Measurements from ENCODE around the gene PROB1. TPM values are rescaled to one million over a fixed set of nuclear protein-coding genes. Genes with fewer than 3 reads are reported as not detected.
"Not testable (repeated sequence)": the region's sequence is repeated elsewhere in the genome, so short reads cannot be mapped to it uniquely, and the experiment has no call there.

Gene PROB1
- total RNA-seq (2021; ENCODE audit: unreplicated experiment) = 2.3 TPM
- polyA plus RNA-seq (2012; ENCODE audit: insufficient read length) = 3.8 TPM
- Bru-seq, nascent RNA = percentile 47 among the genes with signal in this experiment
- percentile 58 among the genes with signal in this experiment for BruChase-seq, experiment 1, labeled RNA remaining after a 2-hour chase
- percentile 53 among the genes with signal in this experiment for BruChase-seq, experiment 2, labeled RNA remaining after a 6-hour chase
- long read RNA-seq, full-length matches to known transcripts = 8 of 8 reads
- long read RNA-seq, partial matches to known transcripts = 0 of 8 reads
- long read RNA-seq, other reads (novel, unspliced or antisense) = 0 of 8 reads

DNA sequence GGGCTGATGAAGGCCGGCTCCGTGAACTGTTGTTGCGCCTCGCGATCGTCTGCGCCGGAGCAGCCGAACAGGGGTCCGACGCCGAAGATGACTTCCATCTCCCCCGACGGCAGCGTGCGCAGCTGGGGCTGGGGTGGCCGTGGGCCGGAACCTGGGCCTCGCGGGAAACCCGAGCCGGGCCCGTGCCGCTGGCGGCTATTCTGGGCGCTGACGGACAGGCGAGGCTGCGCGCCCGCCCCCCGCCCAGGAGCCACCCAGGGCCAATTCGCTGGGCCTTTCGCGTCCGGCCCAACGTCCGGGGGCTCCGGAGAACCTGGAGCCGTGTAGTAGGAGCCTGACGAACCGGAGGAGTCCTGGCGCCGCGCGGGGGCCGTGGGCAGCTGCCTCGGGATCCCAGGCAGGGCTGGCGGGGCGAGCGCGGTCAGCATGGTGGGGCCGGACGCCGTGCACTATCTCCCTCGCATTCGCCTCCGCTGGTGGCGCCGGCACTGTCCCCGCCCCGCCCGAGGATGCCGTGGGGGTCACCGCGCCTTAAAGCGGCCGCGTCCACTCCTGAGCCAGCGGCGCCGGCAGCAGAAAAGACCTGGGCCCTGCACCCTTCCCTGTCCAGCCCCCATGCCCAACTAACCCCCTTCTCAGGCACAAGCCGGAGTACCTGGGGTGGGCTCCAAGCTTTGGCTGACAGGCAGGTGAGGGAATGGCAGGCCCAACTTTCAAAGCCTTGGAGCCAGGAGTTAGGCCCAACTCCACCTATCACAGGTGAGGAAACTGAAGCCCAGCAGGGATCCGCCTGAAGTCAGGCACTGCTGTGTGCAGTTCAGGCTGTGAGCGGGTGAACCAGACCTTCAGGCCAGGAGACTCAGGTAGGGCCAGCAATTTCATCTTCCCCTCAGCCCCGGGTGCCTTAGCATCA lies at the start of gene PROB1:
TSS of gene PROB1 (minus strand) at position 451 of the 913 bp plus-strand sequence. CDS start at position 428, 23 bp downstream.
- Histone ChIP-seq H3K27me3 (ENCODE audit: control insufficient read depth, insufficient read depth, low read length) (no peaks in the 10 kb centered on the region), H3K27ac (ENCODE audit: low read length) (no peak within 1 kb of the TSS), H3K9me3 (ENCODE audit: control insufficient read depth, insufficient read depth, low read depth, low read length) (no peaks in the 10 kb centered on the region), H3K4me3 (ENCODE audit: low read depth in 2 of 2, low read length in 2 of 2) (no peak within 1 kb of the TSS), H3K4me1 (ENCODE audit: control insufficient read depth, insufficient read depth, low read length) (peaks cover 27% of the 10 kb centered on the region), H3K36me3 (ENCODE audit: control insufficient read depth, insufficient read depth, low read length) (peaks cover 2% of the 10 kb centered on the region; the same call in 1 of the 2 replicates)
- no TSS peak for BruUV-seq (replicated peaks)
- ATAC-seq (no peak), DNase-seq (ENCODE audit: low read depth, low spot score) (no peak)
- in situ Hi-C loops (cut with HindIII; ENCODE audit: low pct_unique_long_range_greater_than_20kb, low sequenced_read_pairs) = no loop called here
- POLR2A ChIA-PET = no interaction called here
- intact Hi-C loops (cut with micrococcal nuclease; ENCODE audit: unreplicated experiment) = loop anchor here (10.0 kb wide), 1 partner anchor 110 kb away; no protein-coding TSS in a partner anchor
- CTCF ChIA-PET = no interaction called here
- TF ChIP-seq TCF7L2 (IDR thresholded peaks at IDR 0.05; ENCODE audit: low read depth, low read length) = no peak
- no peak for TF ChIP-seq REST (IDR thresholded peaks at IDR 0.05; ENCODE audit: insufficient read depth in 1 of 2, low read depth in 2 of 2, low read length in 1 of 2)
- TF ChIP-seq SIN3A (IDR thresholded peaks at IDR 0.05; ENCODE audit: borderline replicate concordance, insufficient read depth, low read depth, low read length) = no peak
- TF ChIP-seq CTCF (IDR thresholded peaks at IDR 0.05) = no peak
- no peak for TF ChIP-seq POLR2AphosphoS5 (IDR thresholded peaks at IDR 0.05; ENCODE audit: low read depth, low read length)

GRCh38 chr5:139443831-139444453 lies 49.0 kb upstream of the PROB1 start:
- CTCF ChIA-PET = interaction anchor here (0.5 kb wide), 1 partner anchor 1101 kb away, joined by 3 read pairs; no protein-coding TSS in a partner anchor
- Histone ChIP-seq H3K27ac (ENCODE audit: low read length) (no peak overlapping the region), H3K9me3 (ENCODE audit: control insufficient read depth, insufficient read depth, low read depth, low read length) (no peaks in the 10 kb centered on the region), H3K27me3 (ENCODE audit: control insufficient read depth, insufficient read depth, low read length) (no peaks in the 10 kb centered on the region; the same call in 1 of the 2 replicates), H3K4me3 (ENCODE audit: low read depth in 2 of 2, low read length in 2 of 2) (no peak overlapping the region), H3K4me1 (ENCODE audit: control insufficient read depth, insufficient read depth, low read length) (no peaks in the 10 kb centered on the region), H3K36me3 (ENCODE audit: control insufficient read depth, insufficient read depth, low read length) (no peaks in the 10 kb centered on the region)
- no TSS peak for BruUV-seq (replicated peaks)
- TF ChIP-seq REST (IDR thresholded peaks at IDR 0.05; ENCODE audit: insufficient read depth in 1 of 2, low read depth in 2 of 2, low read length in 1 of 2) = no peak
- TF ChIP-seq TCF7L2 (IDR thresholded peaks at IDR 0.05; ENCODE audit: low read depth, low read length) = no peak
- TF ChIP-seq POLR2AphosphoS5 (IDR thresholded peaks at IDR 0.05; ENCODE audit: low read depth, low read length) = no peak
- no peak for TF ChIP-seq CTCF (IDR thresholded peaks at IDR 0.05)
- ATAC-seq (no peak), DNase-seq (ENCODE audit: low read depth, low spot score) (no peak)
- in situ Hi-C loops (cut with HindIII; ENCODE audit: low pct_unique_long_range_greater_than_20kb, low sequenced_read_pairs) (no loop called here), intact Hi-C loops (cut with micrococcal nuclease; ENCODE audit: unreplicated experiment) (no loop called here)
- POLR2A ChIA-PET = no interaction called here

GRCh38 chr5:139440416-139440815 lies 45.5 kb upstream of the PROB1 start:
- in situ Hi-C loops (cut with HindIII; ENCODE audit: low pct_unique_long_range_greater_than_20kb, low sequenced_read_pairs); H3K36me3 ChIP-seq (ENCODE audit: control insufficient read depth, insufficient read depth, low read length); ATAC-seq; H3K9me3 ChIP-seq (ENCODE audit: control insufficient read depth, insufficient read depth, low read depth, low read length); POLR2A ChIA-PET; H3K27me3 ChIP-seq (ENCODE audit: control insufficient read depth, insufficient read depth, low read length); CTCF ChIA-PET; DNase-seq (ENCODE audit: low read depth, low spot score); intact Hi-C loops (cut with micrococcal nuclease; ENCODE audit: unreplicated experiment); H3K4me3 ChIP-seq (ENCODE audit: low read depth in 2 of 2, low read length in 2 of 2); H3K4me1 ChIP-seq (ENCODE audit: control insufficient read depth, insufficient read depth, low read length); H3K27ac ChIP-seq (ENCODE audit: low read length); BruUV-seq (replicated peaks): not testable (repeated sequence)
